ELR (cell line): ENCODE data around the gene BDNF.

Experiments
- DNase-seq: peaks from one replicate; pipeline ENCODE4 v3.0.0-alpha.2; 2015; ENCODE audit warnings: low read depth

The BDNF gene

GRCh38 chr11:27625347-27625912, 74.8 kb downstream of the BDNF start:
- DNase-seq: no peak

GRCh38 chr11:27623945-27624523, 76.2 kb downstream of the BDNF start:
- no peak for DNase-seq

GRCh38 chr11:27622541-27623300, 77.5 kb downstream of the BDNF start:
- no peak for DNase-seq

GRCh38 chr11:27621405-27622161, 78.7 kb downstream of the BDNF start:
- DNase-seq: no peak

- no peak for DNase-seq
Observed at GRCh38 chr11:27619763-27620335, 80.4 kb downstream of the BDNF start.

- DNase-seq: peak; percentile 63
Observed at GRCh38 chr11:27619039-27619574, 81.1 kb downstream of the BDNF start.

GRCh38 chr11:27618281-27618915, 81.9 kb downstream of the BDNF start:
- DNase-seq: peak; percentile 45

GRCh38 chr11:27616711-27617110, 83.5 kb downstream of the BDNF start:
- no peak for DNase-seq

GRCh38 chr11:27615833-27616232, 84.4 kb downstream of the BDNF start:
- no peak for DNase-seq

- DNase-seq: no peak
Observed at GRCh38 chr11:27614092-27614491, 86.2 kb downstream of the BDNF start.

GRCh38 chr11:27612932-27613880, 87.0 kb downstream of the BDNF start:
- no peak for DNase-seq

GRCh38 chr11:27611947-27612455, 88.3 kb downstream of the BDNF start:
- DNase-seq: peak; percentile 36

GRCh38 chr11:27611390-27611789, 88.9 kb downstream of the BDNF start:
- no peak for DNase-seq

GRCh38 chr11:27610946-27611345, 89.3 kb downstream of the BDNF start:
- no peak for DNase-seq

- DNase-seq: no peak
Observed at GRCh38 chr11:27610280-27610679, 90.0 kb downstream of the BDNF start.

GRCh38 chr11:27608951-27609350, 91.3 kb downstream of the BDNF start:
- no peak for DNase-seq

GRCh38 chr11:27605422-27605821, 94.8 kb downstream of the BDNF start:
- DNase-seq: no peak
